Measurements from ENCODE around the gene LDLRAD4. TPM values are rescaled to one million over a fixed set of nuclear protein-coding genes. Genes with fewer than 3 reads are reported as not detected.

The LDLRAD4 gene
- total RNA-seq, 1 donor = under 0.01 TPM

- H3K4me3 ChIP-seq (ENCODE audit: insufficient read depth, low read length) = no peak overlapping the region
- peaks cover 7% of the 10 kb centered on the region for H3K27me3 ChIP-seq (ENCODE audit: insufficient read depth, low read length)
- H3K79me2 ChIP-seq (ENCODE audit: insufficient read depth, low read length) = no peaks in the 10 kb centered on the region
- TF ChIP-seq, protein P1, sequence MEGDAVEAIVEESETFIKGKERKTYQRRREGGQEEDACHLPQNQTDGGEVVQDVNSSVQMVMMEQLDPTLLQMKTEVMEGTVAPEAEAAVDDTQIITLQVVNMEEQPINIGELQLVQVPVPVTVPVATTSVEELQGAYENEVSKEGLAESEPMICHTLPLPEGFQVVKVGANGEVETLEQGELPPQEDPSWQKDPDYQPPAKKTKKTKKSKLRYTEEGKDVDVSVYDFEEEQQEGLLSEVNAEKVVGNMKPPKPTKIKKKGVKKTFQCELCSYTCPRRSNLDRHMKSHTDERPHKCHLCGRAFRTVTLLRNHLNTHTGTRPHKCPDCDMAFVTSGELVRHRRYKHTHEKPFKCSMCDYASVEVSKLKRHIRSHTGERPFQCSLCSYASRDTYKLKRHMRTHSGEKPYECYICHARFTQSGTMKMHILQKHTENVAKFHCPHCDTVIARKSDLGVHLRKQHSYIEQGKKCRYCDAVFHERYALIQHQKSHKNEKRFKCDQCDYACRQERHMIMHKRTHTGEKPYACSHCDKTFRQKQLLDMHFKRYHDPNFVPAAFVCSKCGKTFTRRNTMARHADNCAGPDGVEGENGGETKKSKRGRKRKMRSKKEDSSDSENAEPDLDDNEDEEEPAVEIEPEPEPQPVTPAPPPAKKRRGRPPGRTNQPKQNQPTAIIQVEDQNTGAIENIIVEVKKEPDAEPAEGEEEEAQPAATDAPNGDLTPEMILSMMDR (IDR thresholded peaks at IDR 0.05; ENCODE audit: extremely low read depth, low read depth, low read length) = no peak
- no peak overlapping the region for H3K4me2 ChIP-seq (ENCODE audit: insufficient read depth, low read length)
- no peak overlapping the region for H2AFZ ChIP-seq (ENCODE audit: low read length)
- no peaks in the 10 kb centered on the region for H3K9me3 ChIP-seq (ENCODE audit: low read depth, low read length)
- no peak for DNase-seq (ENCODE audit: insufficient read length, low spot score, missing footprints)
- H3K36me3 ChIP-seq (ENCODE audit: insufficient read depth, low read length) = no peaks in the 10 kb centered on the region
- no peaks in the 10 kb centered on the region for H4K20me1 ChIP-seq (ENCODE audit: insufficient read depth, low read length)
- H3K4me1 ChIP-seq (ENCODE audit: insufficient read depth, low read length) = peaks cover 15% of the 10 kb centered on the region
- no peak overlapping the region for H3K27ac ChIP-seq (ENCODE audit: low read depth, low read length)
Measured at GRCh38 chr18:13438507-13439056, 220.0 kb downstream of the LDLRAD4 start.

GRCh38 chr18:13439461-13439860 is 220.9 kb downstream of the LDLRAD4 start:
- H3K36me3 ChIP-seq (ENCODE audit: insufficient read depth, low read length) = no peaks in the 10 kb centered on the region
- H3K9me3 ChIP-seq (ENCODE audit: low read depth, low read length) = no peaks in the 10 kb centered on the region
- no peak overlapping the region for H2AFZ ChIP-seq (ENCODE audit: low read length)
- H3K27ac ChIP-seq (ENCODE audit: low read depth, low read length) = no peak overlapping the region
- DNase-seq (ENCODE audit: insufficient read length, low spot score, missing footprints) = no peak
- H3K4me1 ChIP-seq (ENCODE audit: insufficient read depth, low read length) = peaks cover 10% of the 10 kb centered on the region
- H3K4me3 ChIP-seq (ENCODE audit: insufficient read depth, low read length) = no peak overlapping the region
- TF ChIP-seq, protein P1 (IDR thresholded peaks at IDR 0.05; ENCODE audit: extremely low read depth, low read depth, low read length) = no peak
- H3K79me2 ChIP-seq (ENCODE audit: insufficient read depth, low read length) = no peaks in the 10 kb centered on the region
- H3K27me3 ChIP-seq (ENCODE audit: insufficient read depth, low read length) = peaks cover 4% of the 10 kb centered on the region
- no peak overlapping the region for H3K4me2 ChIP-seq (ENCODE audit: insufficient read depth, low read length)
- H4K20me1 ChIP-seq (ENCODE audit: insufficient read depth, low read length) = no peaks in the 10 kb centered on the region

- Histone ChIP-seq H3K4me2 (ENCODE audit: insufficient read depth, low read length) (no peak overlapping the region), H4K20me1 (ENCODE audit: insufficient read depth, low read length) (no peaks in the 10 kb centered on the region), H3K27ac (ENCODE audit: low read depth, low read length) (no peak overlapping the region), H3K36me3 (ENCODE audit: insufficient read depth, low read length) (no peaks in the 10 kb centered on the region), H3K4me3 (ENCODE audit: insufficient read depth, low read length) (no peak overlapping the region), H3K4me1 (ENCODE audit: insufficient read depth, low read length) (peaks cover 3% of the 10 kb centered on the region), H3K9me3 (ENCODE audit: low read depth, low read length) (no peaks in the 10 kb centered on the region), H2AFZ (ENCODE audit: low read length) (no peak overlapping the region), H3K27me3 (ENCODE audit: insufficient read depth, low read length) (peaks cover 4% of the 10 kb centered on the region), H3K79me2 (ENCODE audit: insufficient read depth, low read length) (no peaks in the 10 kb centered on the region)
- DNase-seq (ENCODE audit: insufficient read length, low spot score, missing footprints) = no peak
- TF ChIP-seq, protein P1 (IDR thresholded peaks at IDR 0.05; ENCODE audit: extremely low read depth, low read depth, low read length) = peak; percentile 17
Measured at GRCh38 chr18:13440277-13441248, 222.0 kb downstream of the LDLRAD4 start.

DNA sequence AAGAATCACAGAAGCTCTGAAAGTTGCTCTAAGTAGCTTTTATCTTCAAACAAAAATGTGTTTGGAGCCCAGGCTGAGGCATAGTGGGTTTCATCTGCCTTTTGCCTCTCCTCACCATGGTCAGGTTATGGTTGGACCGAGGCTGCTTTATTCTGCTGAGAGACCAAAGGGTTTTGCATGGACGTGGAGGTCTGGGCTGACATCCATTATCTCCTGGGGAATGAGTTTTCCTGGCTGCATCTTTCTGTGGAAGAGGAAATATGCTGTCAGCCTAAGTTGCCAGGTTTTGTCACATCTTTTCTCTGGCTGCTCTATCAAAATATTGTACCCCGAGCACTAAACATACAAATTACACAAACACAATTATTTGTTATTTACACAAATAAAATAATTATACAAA is 223.2 kb downstream of the LDLRAD4 start:
- Histone ChIP-seq H3K36me3 (ENCODE audit: insufficient read depth, low read length) (no peaks in the 10 kb centered on the region), H2AFZ (ENCODE audit: low read length) (no peak overlapping the region), H3K79me2 (ENCODE audit: insufficient read depth, low read length) (no peaks in the 10 kb centered on the region), H3K27ac (ENCODE audit: low read depth, low read length) (no peak overlapping the region), H3K9me3 (ENCODE audit: low read depth, low read length) (no peaks in the 10 kb centered on the region), H3K27me3 (ENCODE audit: insufficient read depth, low read length) (peaks cover 4% of the 10 kb centered on the region), H3K4me1 (ENCODE audit: insufficient read depth, low read length) (no peaks in the 10 kb centered on the region), H4K20me1 (ENCODE audit: insufficient read depth, low read length) (no peaks in the 10 kb centered on the region), H3K4me2 (ENCODE audit: insufficient read depth, low read length) (no peak overlapping the region), H3K4me3 (ENCODE audit: insufficient read depth, low read length) (no peak overlapping the region)
- DNase-seq (ENCODE audit: insufficient read length, low spot score, missing footprints) = no peak
- TF ChIP-seq, protein P1 (IDR thresholded peaks at IDR 0.05; ENCODE audit: extremely low read depth, low read depth, low read length) = no peak
